Fibroblast of pulmonary artery (primary cell): ENCODE data around the gene FGD5.
"Not testable (repeated sequence)": the region's sequence is repeated elsewhere in the genome, so short reads cannot be mapped to it uniquely, and the experiment has no call there.

Experiments used
- DNase-seq: peaks from one replicate; pipeline ENCODE4 v3.0.0-alpha.2; 2010; ENCODE audit warnings: low read depth
- H3K4me3 ChIP-seq: replicated peaks from 2 replicates; pipeline ENCODE4 v1.5.1; 2011; ENCODE audit warnings: low read depth, mild to moderate bottlenecking, control low read depth, low read length, moderate library complexity
- TF ChIP-seq, protein P1 (sequence below): IDR thresholded peaks from 2 replicates; pipeline ENCODE4 v1.5.1; 2011; ENCODE audit warnings: mild to moderate bottlenecking, control low read depth, low read length, inconsistent platforms; ENCODE audit errors: missing control alignments

The FGD5 gene

DNA sequence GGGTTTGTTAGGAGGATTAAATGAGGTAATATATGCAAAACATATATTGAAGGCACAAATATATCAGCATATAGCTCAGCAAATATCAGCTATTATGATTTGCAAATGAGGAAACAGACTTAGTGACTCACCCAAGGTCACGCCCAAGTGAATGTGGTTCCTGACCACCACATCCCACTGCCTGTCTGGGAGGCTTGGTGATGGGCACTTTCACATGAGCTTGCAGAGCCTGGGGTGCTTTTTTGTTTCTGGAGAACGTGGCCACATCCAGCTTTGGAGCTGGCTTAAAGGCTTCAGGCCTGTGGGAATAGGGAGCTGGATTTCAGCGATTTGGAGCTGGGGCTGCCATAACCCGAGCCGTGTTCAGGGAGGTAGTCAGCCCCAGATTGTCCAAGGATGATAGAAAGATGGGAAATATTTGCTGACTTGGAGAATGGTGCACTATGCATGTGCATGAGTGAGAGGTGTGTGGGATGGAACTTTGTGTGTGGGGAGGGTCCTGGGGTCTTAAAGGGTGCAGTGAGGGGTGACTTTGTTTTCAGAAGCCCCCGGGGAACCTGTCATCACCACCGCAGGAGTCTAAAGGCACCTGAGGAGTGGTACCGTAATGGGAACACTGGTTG lies 12.0 kb upstream of the FGD5 start:
- H3K4me3 ChIP-seq = no peak overlapping the region
- DNase-seq = peak; percentile 33
- TF ChIP-seq, protein P1, sequence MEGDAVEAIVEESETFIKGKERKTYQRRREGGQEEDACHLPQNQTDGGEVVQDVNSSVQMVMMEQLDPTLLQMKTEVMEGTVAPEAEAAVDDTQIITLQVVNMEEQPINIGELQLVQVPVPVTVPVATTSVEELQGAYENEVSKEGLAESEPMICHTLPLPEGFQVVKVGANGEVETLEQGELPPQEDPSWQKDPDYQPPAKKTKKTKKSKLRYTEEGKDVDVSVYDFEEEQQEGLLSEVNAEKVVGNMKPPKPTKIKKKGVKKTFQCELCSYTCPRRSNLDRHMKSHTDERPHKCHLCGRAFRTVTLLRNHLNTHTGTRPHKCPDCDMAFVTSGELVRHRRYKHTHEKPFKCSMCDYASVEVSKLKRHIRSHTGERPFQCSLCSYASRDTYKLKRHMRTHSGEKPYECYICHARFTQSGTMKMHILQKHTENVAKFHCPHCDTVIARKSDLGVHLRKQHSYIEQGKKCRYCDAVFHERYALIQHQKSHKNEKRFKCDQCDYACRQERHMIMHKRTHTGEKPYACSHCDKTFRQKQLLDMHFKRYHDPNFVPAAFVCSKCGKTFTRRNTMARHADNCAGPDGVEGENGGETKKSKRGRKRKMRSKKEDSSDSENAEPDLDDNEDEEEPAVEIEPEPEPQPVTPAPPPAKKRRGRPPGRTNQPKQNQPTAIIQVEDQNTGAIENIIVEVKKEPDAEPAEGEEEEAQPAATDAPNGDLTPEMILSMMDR = no peak

- TF ChIP-seq, protein P1 = no peak
- DNase-seq = no peak
- no peak overlapping the region for H3K4me3 ChIP-seq
These were observed 10.7 kb upstream of the FGD5 start for GRCh38 chr3:14808025-14808424.

DNA sequence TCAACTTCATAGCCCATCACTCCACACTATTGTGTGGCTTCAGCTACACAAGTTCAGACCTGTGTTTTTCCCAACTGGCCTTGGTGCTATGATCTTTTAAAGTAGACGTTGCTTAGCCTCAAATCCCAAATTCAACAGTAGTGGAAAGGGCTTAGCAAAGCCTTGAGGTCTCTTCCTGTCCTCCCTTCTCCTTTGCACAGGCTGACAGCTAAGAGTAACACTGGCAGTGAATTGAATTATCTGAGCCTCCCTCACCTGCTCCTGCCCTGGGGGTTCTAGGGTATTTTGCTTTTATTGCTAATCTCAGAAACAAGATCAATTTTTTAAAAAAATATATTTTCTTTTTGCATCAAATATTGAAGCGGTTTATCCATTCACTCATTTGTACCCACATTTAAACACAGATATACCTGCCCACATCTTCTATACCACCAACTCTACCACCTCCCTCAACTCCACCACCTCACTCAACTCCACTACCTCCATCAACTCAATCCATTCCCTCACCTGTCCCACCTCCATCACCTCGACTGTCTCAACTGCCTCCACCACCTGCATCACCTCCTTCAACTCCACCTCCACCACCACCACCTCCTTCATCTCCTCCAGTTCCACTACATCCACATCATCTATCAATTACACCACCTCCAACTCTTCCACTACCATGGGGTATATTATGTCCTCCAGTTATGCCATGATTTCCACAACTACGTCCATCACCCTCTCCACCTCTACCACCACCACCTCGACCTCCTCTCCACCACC lies 10.1 kb upstream of the FGD5 start:
- no peak overlapping the region for H3K4me3 ChIP-seq
- TF ChIP-seq, protein P1 = no peak
- DNase-seq = no peak

- H3K4me3 ChIP-seq, DNase-seq: not testable (repeated sequence)
These were observed 9.2 kb upstream of the FGD5 start for GRCh38 chr3:14809611-14810010.

- TF ChIP-seq, protein P1 = no peak
- peak overlapping the region; percentile 14 for H3K4me3 ChIP-seq
- DNase-seq = peak; percentile 21
These were observed 8.5 kb upstream of the FGD5 start for GRCh38 chr3:14810070-14810791.

- TF ChIP-seq, protein P1 = no peak
- DNase-seq = no peak
- peak overlapping the region; percentile 39 for H3K4me3 ChIP-seq
These were observed 7.7 kb upstream of the FGD5 start for GRCh38 chr3:14810801-14811661.
